Measurements from ENCODE around the gene BMPR2.
"Not testable (repeated sequence)": the region's sequence is repeated elsewhere in the genome, so short reads cannot be mapped to it uniquely, and the experiment has no call there.

The BMPR2 gene

GRCh38 chr2:202455114-202455513 is 79.0 kb downstream of the BMPR2 start:
- DNase-seq: no peak

DNA sequence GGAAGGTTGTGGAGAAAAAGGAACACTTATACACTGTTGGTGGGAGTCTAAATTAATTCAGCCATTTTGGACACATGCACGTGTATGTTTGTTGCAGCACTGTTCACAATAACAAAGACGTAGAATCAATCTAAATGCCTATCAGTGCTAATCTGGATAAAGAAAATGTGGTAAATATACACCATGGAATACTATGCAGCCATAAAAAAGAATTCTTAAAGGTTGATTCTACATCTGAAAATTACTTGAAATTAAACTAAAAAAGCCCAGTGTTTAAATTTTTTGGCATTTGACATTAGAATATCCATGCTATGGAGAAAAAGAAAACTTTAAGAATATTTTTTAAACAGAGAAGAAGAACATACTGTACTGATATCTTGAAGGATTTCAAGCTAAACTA is 84.0 kb downstream of the BMPR2 start:
- DNase-seq: no peak

GRCh38 chr2:202479090-202479489 is 103.0 kb downstream of the BMPR2 start:
- no peak for DNase-seq

DNA sequence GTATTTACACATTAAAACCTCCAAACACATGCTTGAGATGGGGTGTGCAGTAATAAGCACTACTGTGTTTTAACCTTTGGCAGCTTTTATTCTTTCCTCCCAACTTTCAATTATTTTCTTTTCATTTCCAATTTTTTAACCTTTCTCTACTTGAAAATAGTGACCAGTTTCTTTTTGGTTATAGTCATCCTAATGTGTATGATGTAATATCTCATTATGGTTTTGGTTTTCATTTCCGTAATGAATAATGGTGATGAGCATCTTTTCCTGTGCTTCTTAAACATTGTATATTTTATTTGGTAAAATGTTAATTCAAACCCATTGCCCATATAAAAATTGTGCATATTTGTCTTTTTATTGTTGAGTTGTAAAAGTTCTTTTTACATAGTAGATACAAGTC is 103.5 kb downstream of the BMPR2 start:
- DNase-seq: no peak

GRCh38 chr2:202486351-202486750 is 110.2 kb downstream of the BMPR2 start:
- no peak for DNase-seq

- no peak for DNase-seq
Measured at GRCh38 chr2:202488671-202489070, 112.5 kb downstream of the BMPR2 start.

DNA sequence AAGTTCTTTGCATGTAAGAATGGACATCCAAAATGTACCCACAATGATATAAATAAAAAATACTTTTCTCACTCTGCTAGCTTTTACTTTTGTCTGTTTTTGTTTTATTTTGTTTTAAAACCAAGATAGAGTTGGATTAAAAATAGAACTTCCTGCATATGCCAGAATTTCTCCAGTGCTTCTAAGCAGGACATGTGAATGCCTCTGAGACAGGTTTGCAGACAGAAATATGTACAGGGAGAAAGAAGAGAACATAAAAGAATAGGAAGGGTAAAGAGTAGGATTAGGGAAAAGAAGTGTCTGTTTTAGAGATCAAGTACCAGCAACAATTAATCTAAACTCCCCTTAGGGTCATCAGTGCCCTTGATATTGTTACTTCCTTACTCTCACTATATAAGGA is 114.4 kb downstream of the BMPR2 start:
- no peak for DNase-seq

GRCh38 chr2:202491514-202491913 is 115.4 kb downstream of the BMPR2 start:
- DNase-seq: no peak

- DNase-seq: no peak
Measured at GRCh38 chr2:202494300-202495229, 118.4 kb downstream of the BMPR2 start.

GRCh38 chr2:202495230-202495604 is 119.1 kb downstream of the BMPR2 start:
- DNase-seq: no peak

GRCh38 chr2:202496835-202497472 is 120.8 kb downstream of the BMPR2 start:
- DNase-seq: not testable (repeated sequence)

DNA sequence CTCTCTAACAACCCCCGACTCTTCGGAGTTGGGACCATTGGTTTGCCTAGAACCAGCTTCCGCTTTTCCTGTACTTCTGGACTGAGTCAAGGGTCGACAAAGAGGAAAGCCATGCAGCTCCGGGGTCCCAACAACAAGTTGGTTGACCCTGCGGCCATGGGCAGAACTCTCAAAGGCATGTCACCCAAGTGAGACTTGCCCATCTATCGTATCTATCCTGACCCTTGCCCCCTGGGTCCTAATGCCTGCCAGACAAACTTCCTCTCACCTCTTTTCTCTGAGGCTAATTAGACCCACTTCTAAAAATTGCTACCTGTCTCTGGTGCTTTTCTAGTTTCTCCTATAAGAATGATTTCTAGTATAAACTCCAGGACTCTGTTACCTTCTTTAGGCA is 121.3 kb downstream of the BMPR2 start:
- DNase-seq: not testable (repeated sequence)

DNA sequence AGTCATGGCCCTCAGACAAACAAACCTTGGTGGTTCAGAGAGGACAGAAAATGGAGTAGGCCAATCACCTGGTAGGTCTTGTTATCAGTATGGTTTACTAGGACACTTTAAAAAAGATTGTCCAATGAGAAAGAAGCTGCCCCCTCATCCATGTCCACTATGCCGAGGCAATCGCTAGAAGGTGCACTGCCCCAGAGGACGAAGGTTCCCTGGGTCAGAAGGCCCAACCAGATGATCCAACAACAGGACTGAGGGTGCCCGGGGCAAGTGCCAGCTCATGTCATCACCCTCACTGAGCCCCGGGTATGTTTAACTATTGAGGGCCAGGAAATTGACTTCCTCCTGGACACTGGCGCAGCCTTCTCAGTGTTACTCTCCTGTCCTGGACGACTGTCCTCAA is 123.7 kb downstream of the BMPR2 start:
- not testable (repeated sequence) for DNase-seq

- DNase-seq: not testable (repeated sequence)
Measured at GRCh38 chr2:202503276-202503675, 127.1 kb downstream of the BMPR2 start.

DNA sequence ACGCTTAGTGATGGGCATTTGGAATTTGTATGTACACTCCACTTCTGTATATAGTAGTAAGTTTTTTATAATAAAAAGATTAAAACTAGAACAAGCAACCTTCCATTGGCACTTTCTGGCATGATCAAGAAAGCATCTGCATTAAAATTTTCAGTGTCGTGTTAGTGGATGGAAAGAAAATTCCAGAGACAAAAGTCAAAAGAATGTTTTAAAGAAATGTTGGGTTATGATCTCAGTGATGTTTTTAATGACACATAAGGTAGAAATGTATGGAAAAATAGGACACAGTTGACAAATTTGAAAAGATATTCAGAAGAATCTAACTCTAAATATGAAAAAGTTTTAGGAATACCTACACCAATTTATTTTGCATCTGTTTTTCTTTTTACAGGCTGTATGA is 132.6 kb downstream of the BMPR2 start:
- no peak for DNase-seq

DNA sequence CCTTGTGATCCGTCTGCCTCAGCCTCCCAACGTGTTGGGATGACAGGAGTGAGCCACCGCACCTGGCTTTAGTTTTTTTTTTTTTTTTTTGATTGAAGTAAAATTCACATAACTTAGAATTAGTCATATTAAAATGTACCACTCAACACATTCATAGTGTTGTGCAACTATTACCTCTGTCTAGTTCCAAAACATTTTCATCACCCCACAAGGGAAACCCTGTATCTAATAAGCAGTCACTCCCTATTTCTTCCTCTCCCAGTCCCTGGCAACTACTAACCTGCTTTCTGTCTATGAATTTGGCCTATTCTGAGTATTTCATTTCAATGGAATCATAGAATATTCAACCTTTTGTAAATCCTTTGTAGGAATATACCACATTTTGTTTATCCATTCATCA is 134.8 kb downstream of the BMPR2 start:
- DNase-seq: no peak

GRCh38 chr2:202512176-202512575 is 136.0 kb downstream of the BMPR2 start:
- no peak for DNase-seq

GRCh38 chr2:202514732-202515131 is 138.6 kb downstream of the BMPR2 start:
- DNase-seq: no peak

DNA sequence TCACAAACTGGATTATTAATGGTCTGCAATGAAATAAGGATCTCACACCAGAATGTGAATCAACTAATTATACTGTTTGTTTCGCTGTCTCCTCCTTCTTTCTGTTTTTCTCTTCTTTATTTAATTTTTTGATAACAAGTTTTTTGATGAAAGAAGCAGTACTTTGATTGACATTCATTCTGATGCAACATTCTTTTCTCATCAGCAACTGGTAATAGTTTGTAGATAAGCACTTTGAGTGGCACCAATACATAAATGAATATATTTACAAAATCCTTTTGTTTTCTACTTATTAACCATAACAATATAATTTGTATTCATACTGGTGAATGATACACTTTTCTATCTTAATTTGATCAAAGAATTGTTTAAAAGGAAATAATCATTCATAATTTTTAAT is 143.3 kb downstream of the BMPR2 start:
- no peak for DNase-seq

DNA sequence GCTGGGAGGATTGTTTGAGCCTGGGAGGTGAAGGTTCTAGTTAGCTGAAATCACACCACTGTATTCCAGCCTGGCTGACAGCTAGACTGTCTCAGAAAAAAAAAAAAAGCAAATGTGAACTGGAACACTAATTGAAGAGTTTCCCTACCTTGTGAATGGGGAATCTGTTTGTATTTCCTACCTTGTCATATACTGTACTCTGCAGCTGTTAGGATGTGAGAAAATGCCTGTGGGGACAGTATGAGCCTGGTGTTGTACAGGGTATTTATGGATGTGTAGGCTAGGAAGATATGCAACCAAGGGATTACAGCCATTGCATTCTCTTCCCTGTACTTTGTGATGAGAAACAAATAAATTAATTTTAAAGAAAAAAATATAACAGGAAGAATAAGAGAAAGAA is 145.3 kb downstream of the BMPR2 start:
- no peak for DNase-seq

- peak; percentile 1 to 8 for DNase-seq
Measured at GRCh38 chr2:202529389-202529788, 153.3 kb downstream of the BMPR2 start.

DNA sequence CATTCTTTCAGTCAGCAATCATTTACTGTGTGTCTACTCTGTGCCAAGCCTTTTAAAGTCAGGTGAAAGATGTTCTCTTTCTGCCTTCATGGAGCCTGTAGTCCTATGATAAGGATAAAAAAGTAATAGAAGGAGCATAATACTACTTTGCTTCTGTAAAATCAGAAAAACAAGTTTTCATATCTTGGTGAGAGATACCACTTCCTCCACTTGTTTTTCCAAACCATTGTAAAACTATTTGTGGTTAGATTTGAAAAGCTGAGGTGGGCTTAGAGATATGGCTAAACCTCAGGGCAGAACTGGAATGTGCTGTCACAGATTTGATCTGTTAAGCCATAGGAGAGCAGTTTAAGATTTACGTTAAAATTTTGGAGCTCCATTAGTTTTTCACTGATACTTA is 153.9 kb downstream of the BMPR2 start:
- no peak for DNase-seq

DNA sequence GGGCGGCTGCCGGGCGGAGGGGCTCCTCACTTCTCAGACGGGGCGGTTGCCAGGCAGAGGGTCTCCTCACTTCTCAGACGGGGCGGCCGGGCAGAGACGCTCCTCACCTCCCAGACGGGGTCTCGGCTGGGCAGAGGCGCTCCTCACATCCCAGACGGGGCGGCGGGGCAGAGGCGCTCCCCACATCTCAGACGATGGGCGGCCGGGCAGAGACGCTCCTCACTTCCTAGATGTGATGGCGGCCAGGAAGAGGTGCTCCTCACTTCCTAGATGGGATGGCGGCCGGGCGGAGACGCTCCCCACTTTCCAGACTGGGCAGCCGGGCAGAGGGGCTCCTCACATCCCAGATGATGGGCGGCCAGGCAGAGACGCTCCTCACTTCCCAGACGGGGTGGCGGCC is 159.2 kb downstream of the BMPR2 start:
- not testable (repeated sequence) for DNase-seq

GRCh38 chr2:202541137-202541536 is 165.0 kb downstream of the BMPR2 start:
- no peak for DNase-seq
